ENCODE results near the gene ANO2.
"Not testable (repeated sequence)": the region's sequence is repeated elsewhere in the genome, so short reads cannot be mapped to it uniquely, and the experiment has no call there.

ANO2 gene

DNA sequence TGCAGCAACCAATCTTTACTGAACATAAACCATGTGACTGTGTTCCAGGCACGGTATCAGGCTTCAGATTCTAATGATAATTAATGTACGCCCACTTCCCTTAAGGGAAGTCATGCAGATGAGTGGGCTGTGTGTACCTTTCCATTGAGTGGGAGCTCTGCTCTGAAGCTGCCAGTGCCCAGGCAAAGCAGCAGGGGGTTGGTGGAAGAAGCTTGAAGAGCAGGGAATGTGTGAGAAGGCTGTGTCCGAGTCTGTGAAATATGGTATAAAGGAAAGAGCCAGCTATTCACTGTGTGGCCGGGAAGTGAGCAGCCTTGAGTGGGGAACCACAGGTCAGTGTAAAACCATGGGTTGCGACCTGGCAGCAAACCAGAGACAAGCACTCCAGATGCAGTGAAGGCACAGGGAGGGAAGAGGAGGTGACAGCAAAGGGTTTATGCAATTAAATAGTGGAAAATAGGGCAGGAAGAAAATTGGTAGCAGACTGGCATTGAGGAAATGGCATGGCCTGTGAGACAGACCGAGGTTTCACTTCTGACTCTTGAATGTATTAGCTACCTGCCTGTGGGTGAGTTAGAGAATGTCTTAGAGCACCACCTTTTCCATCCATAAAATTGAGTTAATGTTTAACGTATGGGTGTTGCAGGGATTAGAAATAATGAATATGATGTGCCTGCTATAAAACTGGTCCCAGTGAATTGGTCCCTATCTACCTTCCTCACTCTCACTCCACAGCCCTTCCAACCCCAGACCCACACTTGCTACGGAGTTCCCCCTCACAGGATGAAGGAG is 396.7 kb downstream of the ANO2 start:
- no peak for DNase-seq (ENCODE audit: low read depth)

DNA sequence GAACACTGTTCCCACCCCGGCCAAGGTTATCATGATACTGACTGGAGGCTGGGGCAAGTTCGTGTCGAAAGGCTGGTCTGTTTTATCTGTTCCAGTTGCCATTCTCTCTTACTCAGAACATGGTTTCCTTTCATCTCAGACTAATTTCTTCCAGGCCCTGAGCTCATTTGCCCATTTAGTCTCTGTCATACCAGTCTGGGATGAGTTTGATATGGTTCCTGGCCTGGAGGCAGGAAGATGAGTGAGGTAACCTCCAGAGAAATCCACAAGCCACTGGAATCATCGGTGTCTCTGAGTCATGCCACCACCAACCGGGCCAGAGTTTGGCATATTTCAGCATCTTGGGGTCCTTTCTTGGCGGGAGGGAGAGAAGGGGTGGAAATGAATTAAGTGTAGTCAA is 398.4 kb downstream of the ANO2 start:
- DNase-seq (ENCODE audit: low read depth) = peak; percentile 71

GRCh38 chr12:5537771-5538170 is 407.3 kb downstream of the ANO2 start:
- no peak for DNase-seq (ENCODE audit: low read depth)

DNA sequence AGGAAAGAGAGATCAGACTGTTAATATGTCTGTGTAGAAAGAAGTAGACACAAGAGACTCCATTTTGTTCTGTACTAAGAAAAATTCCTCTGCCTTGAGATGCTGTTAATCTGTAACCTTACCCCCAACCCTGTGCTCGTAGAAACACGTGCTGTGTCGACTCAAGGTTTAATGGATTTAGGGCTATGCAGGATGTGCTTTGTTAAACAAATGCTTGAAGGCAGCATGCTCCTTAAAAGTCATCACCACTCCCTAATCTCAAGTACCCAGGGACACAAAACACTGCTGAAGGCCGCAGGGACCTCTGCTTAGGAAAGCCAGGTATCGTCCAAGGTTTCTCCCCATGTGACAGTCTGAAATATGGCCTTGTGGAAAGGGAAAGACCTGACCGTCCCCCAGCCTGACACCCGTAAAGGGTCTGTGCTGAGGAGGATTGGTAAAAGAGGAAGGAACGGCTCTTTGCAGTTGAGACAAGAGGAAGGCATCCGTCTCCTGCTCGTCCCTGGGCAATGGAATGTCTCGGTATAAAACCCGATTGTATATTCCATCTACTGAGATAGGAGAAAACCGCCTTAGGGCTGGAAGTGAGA is 407.9 kb downstream of the ANO2 start:
- not testable (repeated sequence) for DNase-seq (ENCODE audit: low read depth)

DNA sequence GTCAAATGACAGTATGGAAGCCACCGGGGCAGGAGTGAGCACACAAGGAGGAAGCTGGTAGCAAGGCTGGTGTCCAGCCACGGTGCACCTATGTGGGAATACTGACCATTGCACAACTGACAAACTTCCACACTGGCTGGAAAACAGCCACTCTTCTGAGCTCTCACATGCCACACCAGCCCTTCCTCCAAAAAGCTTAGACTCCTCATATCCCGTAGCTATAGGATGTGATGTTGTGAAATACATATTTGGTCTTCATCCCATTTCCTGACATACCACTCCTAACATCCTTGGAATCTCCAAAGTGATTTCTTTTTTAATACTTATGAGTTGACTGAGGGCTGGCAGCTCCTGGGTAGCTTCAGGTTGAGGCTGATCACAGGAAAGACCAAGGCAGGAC is 409.5 kb downstream of the ANO2 start:
- DNase-seq (ENCODE audit: low read depth) = no peak

DNA sequence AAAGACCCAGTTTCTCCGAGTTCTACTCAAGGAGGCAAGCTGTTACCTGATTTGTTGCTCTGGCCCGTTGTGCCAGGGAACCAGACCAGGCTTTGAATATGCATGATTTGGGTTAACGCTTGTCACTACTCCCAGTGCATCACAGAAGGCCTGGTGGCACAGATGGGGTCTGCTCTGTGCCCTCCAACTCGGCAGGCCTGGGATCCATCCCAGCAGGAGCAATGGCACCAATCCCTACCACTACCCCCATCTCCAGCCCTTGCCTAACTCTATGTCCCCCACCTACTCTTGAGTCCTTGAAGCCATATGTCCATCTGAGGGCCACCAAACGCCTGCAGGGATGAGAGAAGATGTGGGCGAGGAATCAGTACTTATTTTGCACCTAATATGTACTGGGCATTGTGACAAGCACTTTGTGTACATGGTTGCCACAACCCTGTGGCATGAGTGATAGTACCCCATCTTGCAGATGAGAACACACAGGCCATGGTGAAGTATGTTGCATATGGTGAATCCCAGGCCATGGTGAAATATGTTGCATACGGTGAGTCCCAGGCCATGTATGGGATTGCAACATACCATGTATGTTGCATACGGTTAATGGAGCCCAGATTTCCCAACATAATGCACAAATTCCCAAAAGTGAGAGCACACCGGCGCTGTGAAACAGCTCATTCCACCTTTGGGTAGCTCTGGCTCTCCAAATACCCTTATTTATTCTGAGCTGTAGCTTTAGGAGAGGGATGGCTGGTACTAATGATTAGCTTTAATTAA is 410.4 kb downstream of the ANO2 start:
- no peak for DNase-seq (ENCODE audit: low read depth)

GRCh38 chr12:5533368-5533767 is 411.7 kb downstream of the ANO2 start:
- no peak for DNase-seq (ENCODE audit: low read depth)

DNA sequence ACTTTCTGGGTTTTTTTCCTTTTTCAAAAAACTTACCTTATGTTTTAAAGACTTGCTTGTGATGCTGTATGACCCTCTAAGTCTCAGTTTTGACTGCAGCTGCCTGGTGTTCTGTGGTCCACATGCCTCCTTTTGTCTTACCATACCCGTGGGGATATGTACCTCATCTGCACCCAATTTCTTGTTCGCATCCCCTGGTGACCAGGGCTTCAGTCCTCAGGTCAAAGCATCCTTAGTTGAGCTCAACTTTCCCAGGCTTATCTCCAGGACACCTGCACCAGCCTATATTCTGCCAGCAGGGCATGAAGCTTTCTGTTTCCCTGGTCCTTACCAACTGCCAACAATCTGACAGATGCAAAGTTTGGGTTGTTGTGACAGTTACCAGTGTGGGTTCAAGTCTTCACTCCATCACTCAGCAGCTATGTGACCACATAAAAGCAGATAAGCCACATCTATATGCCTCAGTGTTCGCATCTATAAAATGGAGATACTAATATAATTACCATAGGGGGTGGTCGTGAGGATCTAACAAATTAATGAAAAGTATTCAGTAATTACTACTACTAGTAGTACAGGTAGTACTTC is 419.2 kb downstream of the ANO2 start:
- DNase-seq (ENCODE audit: low read depth) = no peak

DNA sequence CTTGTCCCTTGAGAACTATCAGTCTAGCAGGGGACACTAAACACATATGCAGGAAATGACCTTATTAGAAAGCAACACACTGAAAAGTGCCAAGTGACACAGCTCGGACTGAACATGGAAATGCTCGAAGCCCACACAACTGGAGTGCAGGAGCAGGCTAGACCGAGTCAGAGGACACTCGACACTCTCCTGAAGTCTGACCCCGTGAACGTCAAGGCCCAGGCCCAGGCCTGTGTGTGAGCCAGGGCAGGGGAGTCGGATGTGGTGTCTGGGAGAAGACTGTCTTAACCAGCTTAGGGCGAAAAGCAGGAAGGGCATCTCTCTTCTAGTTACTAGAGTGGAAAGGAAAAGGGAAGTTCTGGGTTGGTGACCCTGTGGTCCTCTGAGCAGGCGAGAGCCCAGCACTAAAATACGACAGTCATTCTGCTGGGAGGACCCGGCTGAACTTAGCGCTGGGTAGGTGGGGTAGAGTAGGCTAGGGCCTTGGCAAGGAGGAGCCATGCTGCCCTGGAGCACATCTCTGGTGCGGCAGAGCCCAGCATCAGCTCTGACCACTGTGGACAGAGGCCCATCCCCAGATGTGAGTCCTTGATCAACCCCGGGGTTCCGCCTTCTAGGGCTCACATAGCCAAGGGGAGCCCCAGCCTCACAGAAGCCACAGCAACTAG is 420.2 kb downstream of the ANO2 start:
- DNase-seq (ENCODE audit: low read depth) = no peak

DNA sequence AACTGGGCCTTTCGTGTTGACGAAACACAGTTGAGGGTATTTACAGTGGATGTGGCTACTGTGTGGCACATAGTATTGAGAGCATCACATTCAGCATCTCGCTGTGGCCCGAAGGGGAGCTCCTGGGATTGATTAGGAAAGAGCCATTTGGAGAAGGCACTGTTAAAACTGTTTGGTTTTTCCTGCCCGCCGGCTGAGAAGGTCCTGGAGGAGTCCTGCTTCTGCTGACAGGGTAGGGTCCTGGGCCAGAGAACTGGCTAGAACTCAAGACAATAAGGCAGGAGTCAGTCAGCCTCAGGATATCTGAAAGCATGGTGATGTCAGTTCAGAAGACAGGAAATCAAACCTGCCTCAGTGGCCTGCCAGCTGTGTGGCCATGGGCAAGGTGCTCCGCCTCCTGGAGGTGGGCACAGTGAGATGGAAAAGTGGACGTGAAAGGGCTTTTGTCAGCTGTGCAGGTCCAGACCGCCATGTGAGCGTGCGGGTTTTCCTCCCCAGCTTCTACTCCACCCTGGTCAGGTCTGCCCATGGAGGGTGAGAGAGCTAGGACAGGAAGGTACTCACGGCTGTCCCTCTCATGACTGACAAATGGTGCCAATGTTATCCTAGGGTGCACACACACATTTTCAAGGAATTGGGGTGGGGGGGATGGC is 420.8 kb downstream of the ANO2 start:
- DNase-seq (ENCODE audit: low read depth) = no peak

GRCh38 chr12:5523396-5524115 is 421.5 kb downstream of the ANO2 start:
- DNase-seq (ENCODE audit: low read depth) = no peak

GRCh38 chr12:5522432-5523335 is 422.4 kb downstream of the ANO2 start:
- DNase-seq (ENCODE audit: low read depth) = no peak

GRCh38 chr12:5521456-5522325 is 423.4 kb downstream of the ANO2 start:
- no peak for DNase-seq (ENCODE audit: low read depth)

DNA sequence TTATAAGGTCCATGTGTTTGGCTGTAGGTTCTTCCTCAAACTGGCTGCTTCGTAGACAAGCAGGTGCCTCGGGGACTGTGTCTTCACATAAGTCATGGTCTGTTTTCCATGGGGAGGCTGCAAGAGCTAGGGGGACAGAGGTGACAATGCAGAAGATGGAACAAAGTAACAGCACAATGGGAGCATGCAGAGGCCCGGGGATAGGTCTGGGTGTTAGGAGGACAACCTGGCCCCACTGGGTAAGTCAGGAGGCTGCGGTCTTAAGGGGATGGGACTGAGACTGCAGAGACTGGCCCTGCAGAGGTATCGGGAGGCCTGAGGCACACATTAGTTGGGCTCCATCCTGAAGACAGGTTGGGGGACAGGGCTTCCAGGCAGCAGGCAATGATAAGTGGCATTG is 424.2 kb downstream of the ANO2 start:
- no peak for DNase-seq (ENCODE audit: low read depth)

GRCh38 chr12:5520037-5520436 is 425.0 kb downstream of the ANO2 start:
- no peak for DNase-seq (ENCODE audit: low read depth)

DNA sequence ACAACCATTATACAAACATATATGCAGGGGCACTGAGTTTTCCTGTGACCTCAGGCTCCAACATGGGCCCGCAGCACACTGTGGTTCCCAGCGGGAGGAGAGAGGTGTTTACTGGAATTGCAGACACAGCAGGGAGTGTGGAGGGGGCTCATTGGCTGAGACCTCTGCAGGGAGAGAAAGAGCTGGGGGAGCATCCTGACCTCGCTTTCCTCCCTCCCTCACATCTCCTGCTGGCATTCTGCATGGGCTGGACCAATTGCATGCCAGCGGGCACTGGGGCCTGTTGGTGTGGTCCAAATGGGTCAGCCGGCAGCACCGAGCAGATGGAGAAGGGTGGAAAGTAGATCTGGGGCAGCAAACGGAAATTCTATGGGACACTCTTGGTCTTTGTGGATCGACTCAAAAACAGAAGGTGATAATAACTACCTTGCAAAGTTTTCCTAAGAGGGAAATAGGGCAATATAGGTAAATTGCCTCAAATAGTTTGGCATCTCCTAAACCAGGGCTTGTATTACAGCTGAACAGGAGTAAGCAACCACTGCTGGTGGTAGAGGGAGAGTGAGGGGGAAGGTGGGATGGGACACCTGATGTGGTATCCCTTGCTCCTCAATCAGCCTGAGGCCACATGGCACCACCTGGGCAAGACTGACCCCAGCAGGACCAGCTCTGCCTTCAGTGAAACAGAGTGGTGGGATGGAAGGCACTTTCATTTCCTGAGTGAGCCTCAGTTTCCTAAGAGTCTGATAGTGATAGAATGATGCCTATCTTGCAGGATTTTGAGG is 426.3 kb downstream of the ANO2 start:
- no peak for DNase-seq (ENCODE audit: low read depth)

- DNase-seq (ENCODE audit: low read depth) = no peak
Measured at GRCh38 chr12:5516371-5517241, 428.5 kb downstream of the ANO2 start.

All from ELR (cell line).